CD4-positive, alpha-beta T cell treated with Interleukin-21 for 1 hour (primary cell): ENCODE data around the gene LRRC10.
A peak's percentile ranks its signal among the peaks of the same experiment; 100 is the strongest.

Experiments
- DNase-seq: peaks from one replicate; pipeline ENCODE4 v3.0.0-alpha.2; 2020

LRRC10 gene, protein sequence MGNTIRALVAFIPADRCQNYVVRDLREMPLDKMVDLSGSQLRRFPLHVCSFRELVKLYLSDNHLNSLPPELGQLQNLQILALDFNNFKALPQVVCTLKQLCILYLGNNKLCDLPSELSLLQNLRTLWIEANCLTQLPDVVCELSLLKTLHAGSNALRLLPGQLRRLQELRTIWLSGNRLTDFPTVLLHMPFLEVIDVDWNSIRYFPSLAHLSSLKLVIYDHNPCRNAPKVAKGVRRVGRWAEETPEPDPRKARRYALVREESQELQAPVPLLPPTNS

DNA sequence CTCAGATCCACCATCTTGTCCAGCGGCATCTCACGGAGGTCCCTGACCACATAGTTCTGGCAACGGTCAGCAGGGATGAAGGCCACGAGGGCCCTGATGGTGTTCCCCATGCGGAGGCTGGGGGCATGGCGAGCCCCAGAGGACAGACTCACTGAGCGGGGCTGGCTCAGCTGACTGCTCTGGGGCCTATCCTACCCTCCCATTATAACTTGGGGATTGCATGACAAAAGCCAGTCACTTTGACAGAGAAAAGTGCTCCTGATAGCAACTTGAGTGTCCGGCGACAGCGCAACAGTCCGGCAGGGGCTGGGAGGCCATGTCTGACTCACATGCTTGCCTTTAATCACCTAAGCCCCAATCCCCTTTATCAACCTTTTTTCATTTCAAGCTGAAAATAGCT, at the start of gene LRRC10:
TSS of gene LRRC10 (minus strand) at position 179 of the 400 bp plus-strand sequence. CDS start at position 110, 69 bp downstream.
- DNase-seq: no peak

DNA sequence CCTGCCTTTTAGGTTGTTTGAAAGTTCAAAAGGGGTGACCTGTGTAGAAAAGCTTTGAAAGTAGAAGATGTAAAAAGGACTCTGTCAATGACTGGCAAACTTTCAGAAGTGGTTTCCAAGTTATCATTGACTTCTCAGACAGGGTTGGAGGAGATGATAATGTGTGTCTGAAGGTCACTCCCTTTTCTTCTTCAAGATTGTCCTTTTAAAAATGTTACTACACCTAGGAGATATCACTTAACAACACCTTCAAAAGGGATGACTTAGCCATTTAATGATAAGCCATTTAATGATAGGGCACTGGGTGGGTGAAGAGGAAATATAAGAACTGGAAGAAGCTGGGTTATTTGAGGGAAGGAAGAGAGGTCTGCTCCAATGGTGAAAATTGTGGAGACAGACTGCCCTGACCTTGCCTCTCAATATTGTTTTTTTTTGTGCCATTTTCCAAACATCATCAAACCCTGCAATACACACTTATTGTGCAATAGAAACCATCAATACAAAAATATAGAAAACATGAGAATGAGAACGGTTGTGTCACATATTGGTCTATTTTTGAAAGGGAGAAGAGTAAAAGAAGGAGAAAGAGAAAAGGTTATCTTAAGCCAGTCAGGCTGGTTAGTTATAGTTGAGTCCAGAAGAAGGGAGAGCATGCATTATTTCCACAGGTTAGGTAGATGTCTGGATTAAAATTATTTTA, 49.6 kb upstream of the LRRC10 start:
- no peak for DNase-seq

DNA sequence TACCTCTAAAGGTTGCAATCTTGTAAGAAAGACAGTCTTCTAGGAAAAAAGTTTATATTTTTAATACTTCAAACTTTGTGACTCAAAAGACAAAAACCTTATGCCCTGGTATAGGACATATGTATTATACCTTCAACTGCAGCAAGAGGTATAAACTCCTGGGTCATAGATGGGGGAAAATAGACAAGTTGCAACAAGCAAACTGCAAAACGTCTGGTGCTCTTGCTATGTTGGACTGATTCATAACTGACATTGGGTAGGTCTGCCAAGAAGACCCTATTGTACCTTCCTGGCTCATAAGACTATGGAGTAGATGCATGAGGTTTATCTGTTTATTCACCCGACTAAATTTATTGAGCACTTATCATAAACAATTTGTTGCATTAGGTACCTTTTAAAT, 47.5 kb upstream of the LRRC10 start:
- no peak for DNase-seq

DNA sequence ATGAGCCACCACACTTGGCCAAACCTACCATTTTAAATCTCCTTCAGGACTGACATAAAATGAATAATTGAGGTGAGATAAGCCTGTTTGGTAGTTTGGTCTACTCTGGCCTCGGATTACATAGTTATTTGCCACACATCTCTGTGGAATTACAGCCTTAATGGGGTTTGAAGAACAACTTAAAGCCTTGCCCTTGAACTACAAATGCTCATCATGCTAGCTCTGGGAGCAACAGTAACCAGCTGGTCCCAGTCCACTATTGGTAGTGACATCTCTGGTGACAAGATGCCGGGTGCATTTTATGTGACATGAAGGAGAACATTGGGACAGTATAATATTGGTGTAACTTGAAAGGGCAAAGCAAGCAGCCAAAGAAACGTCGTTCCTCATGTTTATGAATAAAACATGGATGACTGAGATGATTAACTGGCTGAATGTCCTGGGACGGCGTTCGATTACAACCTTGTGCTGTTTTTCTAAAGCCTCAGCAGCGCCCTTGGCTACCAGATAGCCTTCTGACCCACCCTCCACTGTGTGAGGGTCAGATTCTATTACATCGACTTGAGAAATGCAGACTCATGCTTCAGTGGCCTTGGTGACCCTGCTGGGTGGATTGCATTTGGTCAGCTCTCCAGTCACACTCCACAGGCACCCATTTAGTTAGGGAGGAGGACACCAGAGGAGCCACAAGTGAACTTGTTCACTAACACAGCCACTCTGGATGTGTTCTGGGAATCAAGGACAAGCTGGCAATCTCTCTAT, 46.9 kb upstream of the LRRC10 start:
- DNase-seq: no peak

DNA sequence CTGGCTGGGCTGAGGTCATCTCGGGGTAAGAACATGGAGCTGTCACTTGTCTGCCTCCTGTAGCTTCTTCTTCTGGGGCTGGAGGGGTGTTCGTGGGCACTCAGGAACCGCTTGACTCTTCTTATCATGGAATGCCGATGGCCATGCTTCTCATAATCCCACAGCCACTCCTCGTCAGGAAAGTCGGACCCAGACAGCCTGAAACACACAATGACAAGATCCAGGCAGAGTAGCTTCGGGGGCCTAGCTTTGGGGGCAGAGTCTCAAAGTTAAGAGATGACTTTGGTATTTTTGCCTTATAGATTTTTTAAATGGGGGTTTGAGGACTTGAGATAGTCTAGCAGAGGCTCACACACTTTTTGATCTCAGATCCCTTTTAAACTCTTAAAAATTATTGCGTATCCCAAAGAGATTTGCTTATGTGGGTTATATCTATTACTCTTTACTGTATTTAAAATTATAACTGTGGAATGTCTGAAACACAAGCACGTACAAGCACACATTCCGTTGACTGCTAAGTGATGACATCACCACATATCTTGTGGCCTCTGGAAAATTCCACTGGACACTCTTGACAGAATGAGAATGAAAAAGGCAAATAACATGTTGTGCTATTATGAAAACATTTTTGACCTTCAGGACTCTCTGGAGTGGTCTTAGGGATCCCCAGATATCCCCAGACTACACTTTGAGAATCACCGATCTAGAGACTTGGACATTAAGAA, 45.1 kb upstream of the LRRC10 start:
- no peak for DNase-seq

DNA sequence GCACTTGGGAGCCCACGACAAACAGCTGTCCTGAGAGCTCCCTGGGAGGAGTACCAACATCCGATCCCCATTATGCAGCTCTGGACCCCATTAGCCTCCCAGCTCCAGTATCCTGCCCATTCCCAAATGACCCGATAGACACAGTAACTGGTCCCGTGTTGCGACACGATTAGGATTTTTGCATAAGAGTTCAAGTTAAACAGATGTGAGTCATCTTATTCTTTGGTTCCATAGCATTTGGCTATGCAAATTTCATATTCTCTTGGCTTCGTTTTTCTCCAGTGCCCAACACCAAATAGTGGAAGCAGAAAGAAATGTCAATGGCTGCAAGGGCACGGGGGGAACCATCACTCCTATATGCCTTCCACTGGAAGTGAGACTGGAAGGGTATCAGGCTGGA, 43.0 kb upstream of the LRRC10 start:
- DNase-seq: no peak

DNA sequence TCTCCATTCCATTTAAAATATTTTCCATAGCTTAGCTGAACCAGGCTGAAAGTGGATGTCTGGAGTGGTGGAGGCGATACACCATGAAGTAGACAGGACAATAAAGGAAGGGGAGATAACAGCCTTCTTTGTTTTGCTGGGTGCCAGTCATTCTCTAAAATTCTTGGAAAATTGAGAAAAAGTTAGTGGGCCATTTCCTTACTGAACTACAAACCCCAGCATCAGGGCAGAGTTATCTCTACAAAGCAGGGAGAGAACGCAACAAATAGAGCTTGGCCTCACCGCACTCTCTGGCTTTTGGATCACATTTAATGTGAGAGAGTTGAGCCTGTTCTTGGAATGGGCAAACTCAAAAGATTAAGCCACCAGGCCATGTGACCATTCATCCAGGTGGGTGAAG, 41.2 kb upstream of the LRRC10 start:
- no peak for DNase-seq

DNA sequence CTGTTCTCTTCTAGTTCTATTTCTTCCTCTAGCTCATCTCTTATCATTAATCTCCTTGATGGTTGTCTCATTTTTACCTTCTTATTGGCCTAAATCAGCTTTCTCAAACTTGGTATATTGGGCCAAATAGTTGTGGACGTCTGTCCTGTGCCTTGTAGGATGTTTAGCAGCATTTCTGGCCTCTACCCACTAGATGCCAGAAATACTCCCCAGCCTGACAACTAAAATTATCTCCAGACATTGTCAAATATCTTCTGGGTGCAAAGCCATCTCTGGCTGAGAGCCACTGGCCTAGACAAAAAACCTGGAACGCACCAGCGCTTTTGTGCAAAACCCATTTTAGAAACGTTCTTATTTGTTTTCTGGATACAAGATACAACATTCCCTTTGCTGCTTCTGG, 38.8 kb upstream of the LRRC10 start:
- DNase-seq: no peak

DNA sequence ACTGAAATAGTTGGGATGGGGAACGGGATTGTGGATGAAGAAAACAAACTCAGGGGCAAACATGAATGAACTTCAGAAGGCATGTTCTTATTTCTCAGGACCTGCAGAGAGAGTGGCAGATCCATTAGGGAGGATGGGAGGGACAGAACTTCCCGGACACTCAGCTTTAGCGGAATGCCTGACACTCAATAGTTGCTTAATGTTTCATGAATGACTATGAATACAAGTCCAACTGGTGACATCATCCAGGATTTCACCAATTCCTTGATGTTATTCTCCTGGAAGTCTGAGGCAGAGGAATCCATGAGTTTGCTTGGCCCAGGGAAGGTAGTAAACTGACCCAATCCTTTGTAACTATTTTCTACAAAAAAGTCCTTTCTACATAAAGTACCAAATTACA, 37.8 kb upstream of the LRRC10 start:
- no peak for DNase-seq

DNA sequence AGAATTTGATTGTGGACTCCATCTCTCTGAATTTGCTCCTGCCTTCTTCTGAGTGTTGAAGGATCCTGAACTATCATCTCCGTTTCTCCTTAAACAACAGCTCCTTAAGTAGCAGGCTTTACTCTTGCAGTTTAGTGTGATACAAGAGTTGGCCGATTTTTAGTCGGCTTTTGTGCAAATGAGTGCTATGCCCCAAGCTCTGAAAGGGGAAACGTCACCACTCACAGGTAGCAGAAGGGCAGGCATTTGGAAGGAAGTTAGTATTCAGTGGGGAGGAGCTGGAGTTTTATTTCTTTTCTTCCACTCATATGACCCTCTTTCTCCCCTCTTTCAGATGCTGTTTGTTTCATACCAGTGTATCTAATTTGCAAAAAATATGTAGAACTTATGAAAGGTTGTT, 36.5 kb upstream of the LRRC10 start:
- no peak for DNase-seq

DNA sequence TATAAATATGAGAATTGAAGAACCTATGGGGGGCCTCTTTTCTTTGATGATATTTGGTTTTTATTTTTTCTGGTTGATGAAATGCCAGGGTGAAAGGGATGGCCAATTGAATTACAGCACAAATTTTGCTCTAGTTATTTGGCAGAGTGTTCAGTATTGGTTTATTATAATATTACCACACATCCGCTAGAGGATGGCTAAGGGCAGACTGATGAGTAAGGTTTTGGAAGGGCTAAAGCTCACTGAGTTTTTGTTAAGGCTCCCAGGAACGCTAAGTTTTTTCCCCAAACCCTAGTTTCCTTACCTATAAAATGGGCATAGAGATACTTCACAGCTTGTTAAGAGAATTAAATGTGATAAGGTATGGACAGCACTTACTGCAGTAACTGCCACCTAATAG, 34.3 kb upstream of the LRRC10 start:
- no peak for DNase-seq

DNA sequence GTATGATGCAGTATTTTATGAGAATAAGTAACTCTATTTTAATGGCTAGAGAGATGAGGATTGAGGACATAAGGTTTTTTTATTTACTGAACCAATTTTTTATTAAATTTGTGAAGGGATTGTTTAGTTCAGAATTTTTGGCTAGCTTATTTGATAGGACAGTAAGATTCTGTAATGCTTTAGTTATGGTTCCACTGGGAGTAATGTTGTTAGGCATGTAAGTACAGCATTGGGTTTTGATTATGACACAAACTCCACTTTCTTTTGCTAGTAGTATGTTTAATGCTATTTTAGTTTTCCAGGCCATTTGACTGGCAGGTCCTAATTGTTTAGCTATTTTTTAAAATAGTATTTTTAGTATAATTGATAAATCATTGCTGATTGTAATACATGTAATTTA, 33.8 kb upstream of the LRRC10 start:
- no peak for DNase-seq

DNA sequence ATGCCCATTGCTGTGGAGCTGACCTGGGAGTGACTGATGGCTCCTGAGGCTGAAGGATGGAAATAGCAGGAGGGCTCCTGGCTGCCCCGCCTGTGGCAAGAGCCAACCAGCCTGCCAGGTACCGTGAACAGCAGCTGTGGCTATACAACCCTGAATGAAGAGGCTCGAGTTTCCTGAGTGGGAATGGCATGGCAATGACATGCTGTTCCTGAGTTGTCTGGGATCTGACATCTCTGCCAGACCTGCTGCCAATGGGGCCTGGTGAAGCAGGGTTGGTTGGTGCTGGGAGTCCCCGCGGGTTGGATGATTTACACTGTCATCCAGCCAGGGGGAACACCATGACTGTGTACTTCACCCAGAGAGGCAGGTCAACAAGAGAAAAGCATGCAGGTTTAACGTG, 31.8 kb upstream of the LRRC10 start:
- DNase-seq: no peak

DNA sequence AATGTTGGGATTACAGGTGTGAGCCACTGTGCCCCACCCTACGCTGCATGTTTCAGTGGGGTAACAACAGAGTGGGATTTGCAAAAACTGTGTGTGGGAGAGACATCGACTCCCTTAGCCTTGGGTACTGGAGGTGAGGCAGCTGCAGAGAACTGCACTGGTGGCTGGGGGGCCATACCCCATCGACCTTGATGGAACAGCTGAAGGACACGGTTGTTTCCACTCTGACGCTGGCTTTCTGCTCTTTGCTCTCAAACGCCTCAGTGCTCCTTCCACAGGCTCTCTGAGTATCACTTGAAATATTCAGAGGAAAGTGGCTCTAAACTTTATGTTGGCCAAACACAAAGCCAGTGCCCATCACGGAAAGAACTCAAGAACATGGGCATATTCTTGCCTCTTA, 30.8 kb upstream of the LRRC10 start:
- DNase-seq: no peak

DNA sequence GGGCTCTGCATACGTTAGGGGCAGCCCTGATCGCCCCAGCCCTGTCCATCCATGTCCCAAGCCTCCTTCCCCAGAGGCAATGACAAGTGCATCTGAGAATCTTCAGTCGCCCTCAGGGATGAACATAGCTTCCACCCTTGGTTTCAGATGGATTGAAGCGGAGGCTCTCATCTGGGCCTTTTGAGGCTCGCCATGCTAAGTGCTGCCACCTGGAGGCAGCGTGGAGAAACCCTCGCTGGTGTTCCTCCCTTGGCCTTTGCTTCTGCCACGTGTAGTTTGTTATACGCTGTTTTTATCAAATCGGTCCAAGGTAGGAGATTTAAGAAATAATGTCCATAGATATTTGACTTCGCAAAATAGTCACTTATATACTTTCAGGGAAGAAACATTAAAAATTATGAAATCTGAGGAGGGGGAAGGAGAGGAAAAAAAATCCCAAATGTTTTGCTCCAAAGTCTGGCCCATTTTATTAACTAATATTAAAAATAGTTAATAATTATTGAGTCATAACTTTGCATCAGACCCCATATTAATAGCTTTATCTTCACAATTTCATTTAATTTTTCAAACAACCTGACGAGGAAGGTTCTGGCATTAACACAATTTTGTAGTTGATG, 28.8 kb upstream of the LRRC10 start:
- peak; percentile 63 for DNase-seq

DNA sequence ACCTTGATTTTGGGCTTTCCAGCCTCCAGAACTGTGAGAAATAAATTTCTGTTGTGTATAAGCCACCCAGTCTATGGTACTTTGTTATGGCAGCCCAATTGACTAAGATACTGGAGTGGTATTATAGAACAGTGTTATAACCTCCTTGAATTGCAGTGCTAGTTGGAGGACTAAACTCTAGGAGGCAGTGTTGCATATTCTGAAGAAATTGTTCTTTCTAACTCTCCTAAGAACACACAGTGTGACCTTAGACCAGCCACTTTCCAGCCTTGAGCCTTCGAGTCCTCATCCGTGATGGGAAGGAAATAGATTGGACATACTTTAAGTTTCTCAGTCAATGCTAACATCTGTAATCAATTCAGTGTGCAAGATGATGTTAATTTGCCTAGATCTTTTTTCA, 22.4 kb upstream of the LRRC10 start:
- no peak for DNase-seq

DNA sequence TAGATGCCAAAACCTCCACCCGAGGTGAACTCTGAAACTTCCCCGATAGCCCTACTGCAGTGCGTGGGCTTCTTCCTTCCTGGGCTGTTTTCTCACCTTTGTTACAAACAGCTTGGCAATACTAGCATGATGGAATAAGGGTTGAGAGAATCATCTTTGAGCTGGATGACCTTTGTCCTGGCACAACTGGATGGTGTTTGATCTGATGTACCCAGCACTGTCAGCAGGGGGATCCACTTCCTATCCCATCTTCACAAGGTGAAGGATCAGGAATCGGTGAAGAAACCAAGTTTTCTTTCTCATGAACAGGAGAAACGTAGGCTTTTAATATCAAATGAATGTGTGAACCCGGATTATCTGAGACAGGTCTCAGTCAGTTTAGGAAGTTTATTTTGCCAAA, 19.5 kb upstream of the LRRC10 start:
- no peak for DNase-seq

DNA sequence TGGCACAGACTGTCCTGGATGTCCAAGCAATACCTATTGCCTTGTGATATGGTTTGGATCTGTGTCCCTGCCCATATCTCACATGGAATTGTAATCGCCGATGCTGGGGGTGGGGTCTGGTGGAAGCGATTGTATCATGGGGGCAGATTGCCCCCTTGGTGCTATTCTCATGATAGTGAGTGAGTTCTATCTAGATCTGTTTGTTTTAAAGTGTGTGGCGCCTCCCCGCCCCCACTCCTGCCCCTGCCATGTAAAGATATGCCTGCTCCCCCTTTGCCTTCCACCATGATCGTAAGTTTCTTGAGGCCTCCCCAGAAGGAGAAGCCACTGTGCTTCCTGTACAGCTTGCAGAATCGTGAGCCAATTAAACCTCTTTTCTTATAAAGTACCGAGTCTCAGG, 16.8 kb upstream of the LRRC10 start:
- DNase-seq: no peak

DNA sequence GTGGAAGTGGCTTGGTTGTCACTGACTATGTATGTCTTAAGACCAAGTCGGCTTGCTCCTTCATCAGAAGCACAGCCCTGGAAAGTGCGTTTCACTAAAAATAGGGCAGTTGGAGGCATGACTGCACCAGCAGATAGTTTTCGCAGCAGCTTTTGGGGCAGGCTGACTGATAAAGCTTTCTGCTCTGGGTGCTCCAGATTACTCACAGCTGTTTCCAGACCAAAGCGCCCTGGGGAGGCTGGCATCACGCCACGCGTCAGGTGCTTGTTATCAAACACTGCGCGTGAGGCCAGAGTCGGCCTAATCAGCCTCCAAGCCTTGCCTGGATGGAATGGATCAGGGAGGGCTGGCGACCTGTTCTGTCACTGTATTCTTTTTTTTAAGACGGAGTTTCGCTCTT, 13.3 kb upstream of the LRRC10 start:
- no peak for DNase-seq

DNA sequence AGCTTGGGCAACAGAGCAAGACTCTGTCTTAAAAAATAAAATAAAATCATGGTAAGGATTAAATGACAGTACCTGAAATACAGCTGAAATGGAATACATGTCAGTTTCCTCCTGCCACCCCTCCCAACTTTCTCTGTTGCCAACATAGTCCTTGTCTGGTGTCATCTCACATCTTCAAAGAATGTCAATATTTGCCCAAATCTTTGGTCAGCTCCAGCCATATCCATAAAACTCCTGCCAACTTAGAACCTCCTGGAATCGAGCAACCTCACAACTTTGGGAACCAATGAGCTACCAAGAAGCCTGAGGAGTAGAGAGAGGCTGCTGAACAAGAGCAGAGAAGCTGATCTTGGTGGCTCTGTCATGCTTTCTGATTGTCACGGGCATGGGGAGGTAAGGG, 10.8 kb upstream of the LRRC10 start:
- DNase-seq: no peak

DNA sequence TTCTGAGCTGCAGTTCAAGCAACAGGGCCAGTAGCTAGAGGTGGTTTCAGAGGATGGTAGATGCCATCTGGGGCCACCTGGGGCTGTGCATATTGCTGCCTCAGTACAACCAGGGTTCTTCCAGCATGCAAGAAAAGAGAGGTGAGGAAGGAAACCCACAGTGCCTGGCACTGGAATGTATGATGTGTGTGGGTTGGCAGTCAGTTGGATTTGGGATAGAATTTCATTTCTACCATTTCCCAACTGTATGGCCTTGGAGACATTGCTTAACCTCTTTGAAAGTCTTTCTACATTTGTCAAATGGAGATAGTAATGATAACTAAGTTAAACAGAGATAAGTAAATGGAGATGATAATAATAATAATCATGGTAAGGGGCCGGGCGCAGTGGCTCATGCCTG, 10.2 kb upstream of the LRRC10 start:
- DNase-seq: no peak

DNA sequence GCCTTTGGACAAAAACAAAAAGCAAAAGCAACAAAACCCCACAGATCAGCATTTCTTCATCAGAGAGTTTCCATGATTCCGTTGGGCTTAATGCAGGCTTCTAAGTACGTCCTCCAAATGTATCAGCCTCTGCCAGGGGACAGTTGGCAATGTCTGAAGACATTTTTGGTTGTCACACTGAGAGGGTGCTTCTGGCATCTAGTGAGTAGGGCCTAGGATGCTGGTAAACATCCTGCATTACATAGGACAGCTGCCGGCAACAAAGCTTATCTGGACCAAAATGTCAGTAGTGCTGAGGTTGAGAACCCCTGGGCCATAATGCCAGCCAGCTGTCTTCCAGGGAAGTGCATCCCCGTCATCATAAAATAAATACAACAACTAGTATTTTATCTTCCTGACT, 9.4 kb upstream of the LRRC10 start:
- no peak for DNase-seq

DNA sequence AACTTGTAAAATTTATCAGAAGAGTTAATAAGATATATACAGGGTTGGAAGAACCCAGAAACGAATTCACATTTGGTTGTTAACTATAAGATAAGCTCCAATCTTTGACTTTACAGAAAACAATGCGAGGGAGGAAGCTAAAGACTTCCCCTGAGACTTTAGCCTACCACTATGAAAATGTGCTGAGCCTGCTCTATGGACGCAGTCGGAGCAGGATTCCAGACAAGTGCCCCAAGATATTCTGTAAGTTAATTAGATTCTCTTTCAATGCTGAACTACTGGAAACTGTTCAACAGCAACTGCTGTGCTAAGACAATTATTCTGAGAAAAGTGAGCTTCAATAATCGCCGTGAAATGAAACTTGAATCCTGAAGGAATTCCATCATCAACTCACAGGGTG, 8.3 kb upstream of the LRRC10 start:
- DNase-seq: no peak
